ENCODE data around the gene PLIN5.
"Not testable (repeated sequence)": the region's sequence is repeated elsewhere in the genome, so short reads cannot be mapped to it uniquely, and the experiment has no call there.

Gene PLIN5

DNA sequence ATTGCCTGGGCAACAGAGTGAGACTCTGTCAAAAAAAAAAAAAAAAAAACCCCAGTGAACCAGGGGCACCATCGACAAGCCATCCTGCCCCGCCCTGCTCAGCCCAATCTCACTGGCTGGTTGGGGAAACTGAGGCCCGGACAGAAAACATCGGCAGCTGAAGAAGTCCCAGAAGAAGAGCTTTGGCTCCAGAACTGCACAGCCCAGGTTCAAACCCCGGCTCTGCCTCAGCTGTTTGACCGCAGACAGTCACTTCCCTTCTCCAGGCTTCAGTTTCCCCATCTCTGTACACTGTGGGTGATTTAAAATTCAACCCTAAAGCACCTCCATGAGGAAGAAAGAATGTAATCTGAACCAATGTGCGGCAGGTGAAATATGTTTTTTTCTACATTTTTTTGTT, 33.9 kb upstream of the PLIN5 start:
- TF ChIP-seq MYC (IDR thresholded peaks at IDR 0.05; ENCODE audit: low read depth, low read length) (no peak), POLR2A (IDR thresholded peaks at IDR 0.05; ENCODE audit: extremely low read depth, insufficient read length) (no peak)
- TF ChIP-seq, protein P1, sequence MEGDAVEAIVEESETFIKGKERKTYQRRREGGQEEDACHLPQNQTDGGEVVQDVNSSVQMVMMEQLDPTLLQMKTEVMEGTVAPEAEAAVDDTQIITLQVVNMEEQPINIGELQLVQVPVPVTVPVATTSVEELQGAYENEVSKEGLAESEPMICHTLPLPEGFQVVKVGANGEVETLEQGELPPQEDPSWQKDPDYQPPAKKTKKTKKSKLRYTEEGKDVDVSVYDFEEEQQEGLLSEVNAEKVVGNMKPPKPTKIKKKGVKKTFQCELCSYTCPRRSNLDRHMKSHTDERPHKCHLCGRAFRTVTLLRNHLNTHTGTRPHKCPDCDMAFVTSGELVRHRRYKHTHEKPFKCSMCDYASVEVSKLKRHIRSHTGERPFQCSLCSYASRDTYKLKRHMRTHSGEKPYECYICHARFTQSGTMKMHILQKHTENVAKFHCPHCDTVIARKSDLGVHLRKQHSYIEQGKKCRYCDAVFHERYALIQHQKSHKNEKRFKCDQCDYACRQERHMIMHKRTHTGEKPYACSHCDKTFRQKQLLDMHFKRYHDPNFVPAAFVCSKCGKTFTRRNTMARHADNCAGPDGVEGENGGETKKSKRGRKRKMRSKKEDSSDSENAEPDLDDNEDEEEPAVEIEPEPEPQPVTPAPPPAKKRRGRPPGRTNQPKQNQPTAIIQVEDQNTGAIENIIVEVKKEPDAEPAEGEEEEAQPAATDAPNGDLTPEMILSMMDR (IDR thresholded peaks at IDR 0.05; ENCODE audit: low read depth, low read length) = no peak
- TF ChIP-seq, protein P2, sequence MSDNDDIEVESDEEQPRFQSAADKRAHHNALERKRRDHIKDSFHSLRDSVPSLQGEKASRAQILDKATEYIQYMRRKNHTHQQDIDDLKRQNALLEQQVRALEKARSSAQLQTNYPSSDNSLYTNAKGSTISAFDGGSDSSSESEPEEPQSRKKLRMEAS (IDR thresholded peaks at IDR 0.05; ENCODE audit: low read depth, low read length) = no peak
- no peak overlapping the region for H3K4me3 ChIP-seq (ENCODE audit: low read depth, low read length)
- peak; percentile 57 for DNase-seq (ENCODE audit: low read depth)

DNA sequence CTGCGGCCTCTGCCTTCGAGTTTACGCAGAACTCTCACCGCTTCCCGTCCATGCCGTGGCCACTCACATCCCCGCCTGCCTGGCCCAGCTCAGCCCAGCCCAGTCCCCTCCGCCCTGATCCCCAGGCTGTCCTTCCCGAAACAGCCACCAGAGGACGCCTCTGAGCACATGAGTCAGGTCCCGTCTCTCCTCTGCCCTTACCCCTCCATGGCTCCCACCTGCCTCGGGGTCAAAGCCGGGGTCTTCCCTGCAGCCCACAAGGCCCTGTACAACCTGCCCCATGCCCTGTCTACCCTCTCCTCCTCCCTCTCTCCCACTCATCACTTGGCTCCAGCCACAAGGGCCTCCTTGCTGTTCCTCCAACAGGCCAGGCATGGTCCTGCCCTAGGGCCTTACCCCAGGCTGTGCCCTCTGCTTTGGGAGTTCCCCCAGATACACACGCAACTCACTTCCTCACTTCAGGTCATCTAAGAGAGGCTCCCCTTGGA, 32.6 kb upstream of the PLIN5 start:
- peak; percentile 46 for DNase-seq (ENCODE audit: low read depth)
- H3K4me3 ChIP-seq (ENCODE audit: low read depth, low read length) = no peak overlapping the region
- no peak for TF ChIP-seq MYC (IDR thresholded peaks at IDR 0.05; ENCODE audit: low read depth, low read length)
- no peak for TF ChIP-seq POLR2A (IDR thresholded peaks at IDR 0.05; ENCODE audit: extremely low read depth, insufficient read length)
- TF ChIP-seq, protein P1 (IDR thresholded peaks at IDR 0.05; ENCODE audit: low read depth, low read length) = peak; percentile 71
- TF ChIP-seq, protein P2 (IDR thresholded peaks at IDR 0.05; ENCODE audit: low read depth, low read length) = 0 out of 2 replicates have a peak, but pooled peaks have one; percentile 15

DNA sequence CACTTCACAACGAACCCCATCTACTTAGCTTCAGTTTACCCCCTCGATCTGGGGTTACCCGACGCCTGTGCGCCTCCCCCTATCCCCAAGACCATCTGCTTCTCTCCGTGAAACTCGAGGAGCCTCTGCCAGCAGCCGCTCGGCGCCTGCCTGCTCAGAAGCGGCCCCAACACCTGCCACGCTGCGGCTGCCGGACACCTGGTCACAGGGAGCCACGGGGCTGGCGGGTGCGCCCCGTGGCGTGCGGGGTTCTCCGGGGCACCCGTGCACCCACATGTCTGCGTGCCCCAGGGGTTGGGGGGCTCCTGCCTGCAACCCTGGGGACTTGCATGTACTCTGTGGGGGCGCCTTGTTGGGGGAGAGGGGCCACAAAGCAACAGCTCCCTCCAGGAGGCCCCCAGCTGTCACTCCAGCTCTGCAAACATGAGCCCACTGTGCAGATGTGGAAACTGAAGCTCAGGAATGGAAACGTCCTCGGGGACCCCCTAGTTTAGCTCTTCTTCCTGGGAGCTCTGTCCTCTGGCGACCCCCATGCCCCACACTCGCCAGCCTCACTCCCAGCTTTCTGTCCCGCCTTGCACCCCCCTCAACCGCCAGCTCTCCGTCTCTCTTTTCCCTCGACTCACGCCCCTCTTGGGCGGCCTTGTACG, 31.5 kb upstream of the PLIN5 start:
- DNase-seq (ENCODE audit: low read depth) = no peak

DNA sequence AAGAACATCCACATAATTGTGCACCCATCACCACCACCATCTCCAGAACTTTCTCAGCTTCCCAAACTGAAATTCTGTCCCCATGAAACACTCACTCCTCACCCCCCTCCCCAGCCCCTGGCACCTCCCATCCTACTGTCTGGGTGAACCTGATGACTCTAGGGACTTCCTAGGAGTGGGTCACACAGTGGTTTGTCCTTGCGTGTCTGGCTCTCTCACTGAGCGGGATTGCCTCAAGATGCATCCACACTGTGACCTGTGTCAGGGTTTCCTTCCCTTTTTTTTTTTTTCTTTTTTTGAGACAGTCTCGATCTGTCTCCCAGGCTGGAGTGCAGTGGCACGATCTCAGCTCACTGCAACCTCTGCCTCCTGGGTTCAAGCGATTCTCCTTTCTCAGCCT, 28.5 kb upstream of the PLIN5 start:
- peak; percentile 43 for DNase-seq (ENCODE audit: low read depth)
- H3K4me3 ChIP-seq (ENCODE audit: low read depth, low read length) = not testable (repeated sequence)

More for the DNA sequence above, 31.5 kb upstream of the PLIN5 start:
- no peak for TF ChIP-seq POLR2A (IDR thresholded peaks at IDR 0.05; ENCODE audit: extremely low read depth, insufficient read length)
- no peak for TF ChIP-seq MYC (IDR thresholded peaks at IDR 0.05; ENCODE audit: low read depth, low read length)
- TF ChIP-seq, protein P2 (IDR thresholded peaks at IDR 0.05; ENCODE audit: low read depth, low read length) = no peak
- TF ChIP-seq, protein P1 (IDR thresholded peaks at IDR 0.05; ENCODE audit: low read depth, low read length) = no peak
- H3K4me3 ChIP-seq (ENCODE audit: low read depth, low read length) = no peak overlapping the region

DNA sequence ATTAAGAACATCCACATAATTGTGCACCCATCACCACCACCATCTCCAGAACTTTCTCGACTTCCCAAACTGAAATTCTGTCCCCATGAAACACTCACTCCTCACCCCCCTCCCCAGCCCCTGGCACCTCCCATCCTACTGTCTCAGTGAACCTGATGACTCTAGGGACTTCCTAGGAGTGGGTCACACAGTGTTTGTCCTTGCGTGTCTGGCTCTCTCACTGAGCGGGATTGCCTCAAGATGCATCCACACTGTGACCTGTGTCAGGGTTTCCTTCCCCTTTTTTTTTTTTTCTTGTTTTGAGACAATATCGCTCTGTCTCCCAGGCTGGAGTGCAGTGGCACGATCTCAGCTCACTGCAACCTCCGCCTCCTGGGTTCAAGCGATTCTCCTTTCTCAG, 27.1 kb upstream of the PLIN5 start:
- H3K4me3 ChIP-seq (ENCODE audit: low read depth, low read length) = not testable (repeated sequence)
- DNase-seq (ENCODE audit: low read depth) = peak; percentile 48

DNA sequence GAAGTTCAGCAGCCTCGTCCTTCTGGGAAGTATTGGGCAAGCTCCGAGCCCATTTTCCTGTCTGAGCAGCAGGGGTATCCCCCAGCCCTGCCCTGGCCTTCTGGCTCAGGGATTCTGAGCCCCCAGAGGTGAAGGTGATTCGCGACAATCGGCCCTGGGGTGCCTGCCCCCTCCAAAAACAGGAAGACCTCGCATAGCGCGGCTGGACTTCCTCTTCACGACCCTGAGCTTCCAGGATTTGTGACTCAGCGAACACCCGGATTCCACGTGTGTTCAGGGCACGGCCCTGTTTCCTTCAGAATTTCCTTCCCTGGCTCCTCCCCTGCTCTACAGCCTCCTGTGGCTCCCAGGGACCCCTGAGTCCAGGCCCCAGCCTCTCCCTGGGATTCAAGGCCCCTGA, 24.5 kb upstream of the PLIN5 start, which contains the start of gene SEMA6B:
TSS of gene SEMA6B (minus strand) at position 116 of the 400 bp plus-strand sequence. CDS start 1,227 bp downstream, outside the sequence.
- TF ChIP-seq POLR2A (IDR thresholded peaks at IDR 0.05; ENCODE audit: extremely low read depth, insufficient read length) (no peak), MYC (IDR thresholded peaks at IDR 0.05; ENCODE audit: low read depth, low read length) (no peak)
- TF ChIP-seq, protein P1 (IDR thresholded peaks at IDR 0.05; ENCODE audit: low read depth, low read length) = no peak
- TF ChIP-seq, protein P2 (IDR thresholded peaks at IDR 0.05; ENCODE audit: low read depth, low read length) = no peak
- no peak within 1 kb of the TSS for H3K4me3 ChIP-seq (ENCODE audit: low read depth, low read length)
- no peak for DNase-seq (ENCODE audit: low read depth)
